Measurements from ENCODE around the gene PRDM16. TPM values are rescaled to one million over a fixed set of nuclear protein-coding genes. Genes with fewer than 3 reads are reported as not detected.

PRDM16 gene
- total and polyA plus RNA-seq, 2 experiments from 2014 or later: 0.14 to 0.16 TPM

DNA sequence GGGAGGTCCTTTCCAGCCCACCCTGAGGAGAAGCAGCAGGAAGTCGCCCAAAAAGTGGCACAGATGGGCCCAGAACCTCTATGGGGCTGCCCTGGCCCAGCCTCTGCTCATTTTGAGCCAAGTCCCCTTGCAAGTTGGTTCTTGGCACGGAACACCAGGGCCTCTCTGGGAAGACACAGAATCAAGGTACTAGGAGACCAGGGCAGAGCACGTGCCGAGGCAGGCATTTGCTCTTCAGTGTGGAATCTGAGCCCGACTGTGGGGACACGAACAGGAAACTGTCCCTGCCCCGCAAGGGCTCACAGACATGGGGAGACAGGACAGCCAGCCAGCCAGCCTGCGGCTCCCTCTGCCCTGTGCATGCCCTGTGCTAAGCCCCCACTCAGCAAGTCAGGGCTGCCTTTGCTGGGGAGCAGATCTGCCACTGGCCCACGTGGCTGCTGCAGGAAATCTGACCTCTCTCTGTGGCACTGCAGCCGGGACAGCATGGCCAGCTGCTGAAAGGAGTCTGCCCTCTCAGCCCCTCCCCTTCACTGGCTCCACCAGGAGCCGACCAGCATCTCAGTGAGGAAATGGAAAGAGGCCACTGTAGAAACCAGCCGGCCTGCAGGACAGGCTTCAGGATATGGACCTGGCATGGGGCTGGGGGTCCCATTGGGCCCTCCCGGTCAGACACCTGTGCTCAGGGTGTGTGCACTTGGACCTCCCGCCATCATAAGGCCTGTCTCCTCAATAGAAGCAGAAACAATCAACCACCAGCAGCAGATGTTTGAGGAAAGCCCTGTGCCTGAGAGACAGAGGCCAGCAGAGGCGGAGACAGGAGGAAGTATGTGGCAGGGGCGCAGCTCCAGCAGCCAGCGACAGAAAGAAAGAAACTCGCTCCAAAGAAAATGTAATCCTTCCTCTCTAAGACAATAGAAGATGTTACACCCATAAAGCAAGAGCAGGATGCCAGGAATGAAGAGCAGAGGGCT is 389.2 kb downstream of the PRDM16 start:
- Histone ChIP-seq H3F3A (replicated peaks; ENCODE audit: low read depth) (peaks cover 17% of the 10 kb centered on the region), H3K36me3 (ENCODE audit: insufficient read depth) (no peaks in the 10 kb centered on the region), H3K79me2 (replicated peaks; ENCODE audit: insufficient read depth) (peaks cover 19% of the 10 kb centered on the region; the same call in 1 of the 2 replicates), H2AFZ (no peak overlapping the region), H3K4me1 (ENCODE audit: insufficient read depth) (peaks cover 18% of the 10 kb centered on the region; the same call in 1 of the 2 replicates), H3K4me2 (no peak overlapping the region), H3K27me3 (ENCODE audit: insufficient read depth) (no peaks in the 10 kb centered on the region), H3K9me2 (ENCODE audit: insufficient read depth) (no peaks in the 10 kb centered on the region), H3K27ac (ENCODE audit: low read depth) (no peak overlapping the region), H3K4me3 (no peak overlapping the region), H4K20me1 (replicated peaks; ENCODE audit: insufficient read depth) (no peaks in the 10 kb centered on the region)
- no peak for ATAC-seq
- Mint-ChIP-seq H3K27ac (no peak overlapping the region), H3K4me1 (peaks cover 24% of the 10 kb centered on the region), H3K27me3 (ENCODE audit: insufficient read depth, low read depth, poor library complexity) (peaks cover 11% of the 10 kb centered on the region), H3K36me3 (ENCODE audit: low read depth) (peaks cover 6% of the 10 kb centered on the region; the same call in 1 of the 3 replicates), H3K9me3 (no peaks in the 10 kb centered on the region; the same call in 2 of the 3 replicates), H3K4me3 (no peak overlapping the region)
- TF ChIP-seq POLR2AphosphoS5 (IDR thresholded peaks at IDR 0.05; ENCODE audit: low read depth) (no peak), ZNF114 (CRISPR knock-in tag; IDR thresholded peaks at IDR 0.05) (no peak), ETS1 (IDR thresholded peaks at IDR 0.05) (no peak), JUNB (IDR thresholded peaks at IDR 0.05; ENCODE audit: unreplicated experiment) (no peak), CREB1 (CRISPR knock-in tag; IDR thresholded peaks at IDR 0.05; ENCODE audit: low read depth) (no peak), STAT1 (IDR thresholded peaks at IDR 0.05; ENCODE audit: unreplicated experiment) (no peak), EZH2 (IDR thresholded peaks at IDR 0.05; ENCODE audit: low read depth, unreplicated experiment) (no peak), NANOG (IDR thresholded peaks at IDR 0.05; ENCODE audit: borderline replicate concordance) (no peak), EZH2phosphoT487 (IDR thresholded peaks at IDR 0.05; ENCODE audit: unreplicated experiment) (no peak), ZNF331 (CRISPR knock-in tag; IDR thresholded peaks at IDR 0.05; ENCODE audit: low read depth) (no peak), REST (IDR thresholded peaks at IDR 0.05; ENCODE audit: unreplicated experiment) (no peak), CTCF (conservative IDR thresholded peaks at IDR 0.05; ENCODE audit: low read depth in 2 of 2) (no peak)
- TF ChIP-seq, protein P1, sequence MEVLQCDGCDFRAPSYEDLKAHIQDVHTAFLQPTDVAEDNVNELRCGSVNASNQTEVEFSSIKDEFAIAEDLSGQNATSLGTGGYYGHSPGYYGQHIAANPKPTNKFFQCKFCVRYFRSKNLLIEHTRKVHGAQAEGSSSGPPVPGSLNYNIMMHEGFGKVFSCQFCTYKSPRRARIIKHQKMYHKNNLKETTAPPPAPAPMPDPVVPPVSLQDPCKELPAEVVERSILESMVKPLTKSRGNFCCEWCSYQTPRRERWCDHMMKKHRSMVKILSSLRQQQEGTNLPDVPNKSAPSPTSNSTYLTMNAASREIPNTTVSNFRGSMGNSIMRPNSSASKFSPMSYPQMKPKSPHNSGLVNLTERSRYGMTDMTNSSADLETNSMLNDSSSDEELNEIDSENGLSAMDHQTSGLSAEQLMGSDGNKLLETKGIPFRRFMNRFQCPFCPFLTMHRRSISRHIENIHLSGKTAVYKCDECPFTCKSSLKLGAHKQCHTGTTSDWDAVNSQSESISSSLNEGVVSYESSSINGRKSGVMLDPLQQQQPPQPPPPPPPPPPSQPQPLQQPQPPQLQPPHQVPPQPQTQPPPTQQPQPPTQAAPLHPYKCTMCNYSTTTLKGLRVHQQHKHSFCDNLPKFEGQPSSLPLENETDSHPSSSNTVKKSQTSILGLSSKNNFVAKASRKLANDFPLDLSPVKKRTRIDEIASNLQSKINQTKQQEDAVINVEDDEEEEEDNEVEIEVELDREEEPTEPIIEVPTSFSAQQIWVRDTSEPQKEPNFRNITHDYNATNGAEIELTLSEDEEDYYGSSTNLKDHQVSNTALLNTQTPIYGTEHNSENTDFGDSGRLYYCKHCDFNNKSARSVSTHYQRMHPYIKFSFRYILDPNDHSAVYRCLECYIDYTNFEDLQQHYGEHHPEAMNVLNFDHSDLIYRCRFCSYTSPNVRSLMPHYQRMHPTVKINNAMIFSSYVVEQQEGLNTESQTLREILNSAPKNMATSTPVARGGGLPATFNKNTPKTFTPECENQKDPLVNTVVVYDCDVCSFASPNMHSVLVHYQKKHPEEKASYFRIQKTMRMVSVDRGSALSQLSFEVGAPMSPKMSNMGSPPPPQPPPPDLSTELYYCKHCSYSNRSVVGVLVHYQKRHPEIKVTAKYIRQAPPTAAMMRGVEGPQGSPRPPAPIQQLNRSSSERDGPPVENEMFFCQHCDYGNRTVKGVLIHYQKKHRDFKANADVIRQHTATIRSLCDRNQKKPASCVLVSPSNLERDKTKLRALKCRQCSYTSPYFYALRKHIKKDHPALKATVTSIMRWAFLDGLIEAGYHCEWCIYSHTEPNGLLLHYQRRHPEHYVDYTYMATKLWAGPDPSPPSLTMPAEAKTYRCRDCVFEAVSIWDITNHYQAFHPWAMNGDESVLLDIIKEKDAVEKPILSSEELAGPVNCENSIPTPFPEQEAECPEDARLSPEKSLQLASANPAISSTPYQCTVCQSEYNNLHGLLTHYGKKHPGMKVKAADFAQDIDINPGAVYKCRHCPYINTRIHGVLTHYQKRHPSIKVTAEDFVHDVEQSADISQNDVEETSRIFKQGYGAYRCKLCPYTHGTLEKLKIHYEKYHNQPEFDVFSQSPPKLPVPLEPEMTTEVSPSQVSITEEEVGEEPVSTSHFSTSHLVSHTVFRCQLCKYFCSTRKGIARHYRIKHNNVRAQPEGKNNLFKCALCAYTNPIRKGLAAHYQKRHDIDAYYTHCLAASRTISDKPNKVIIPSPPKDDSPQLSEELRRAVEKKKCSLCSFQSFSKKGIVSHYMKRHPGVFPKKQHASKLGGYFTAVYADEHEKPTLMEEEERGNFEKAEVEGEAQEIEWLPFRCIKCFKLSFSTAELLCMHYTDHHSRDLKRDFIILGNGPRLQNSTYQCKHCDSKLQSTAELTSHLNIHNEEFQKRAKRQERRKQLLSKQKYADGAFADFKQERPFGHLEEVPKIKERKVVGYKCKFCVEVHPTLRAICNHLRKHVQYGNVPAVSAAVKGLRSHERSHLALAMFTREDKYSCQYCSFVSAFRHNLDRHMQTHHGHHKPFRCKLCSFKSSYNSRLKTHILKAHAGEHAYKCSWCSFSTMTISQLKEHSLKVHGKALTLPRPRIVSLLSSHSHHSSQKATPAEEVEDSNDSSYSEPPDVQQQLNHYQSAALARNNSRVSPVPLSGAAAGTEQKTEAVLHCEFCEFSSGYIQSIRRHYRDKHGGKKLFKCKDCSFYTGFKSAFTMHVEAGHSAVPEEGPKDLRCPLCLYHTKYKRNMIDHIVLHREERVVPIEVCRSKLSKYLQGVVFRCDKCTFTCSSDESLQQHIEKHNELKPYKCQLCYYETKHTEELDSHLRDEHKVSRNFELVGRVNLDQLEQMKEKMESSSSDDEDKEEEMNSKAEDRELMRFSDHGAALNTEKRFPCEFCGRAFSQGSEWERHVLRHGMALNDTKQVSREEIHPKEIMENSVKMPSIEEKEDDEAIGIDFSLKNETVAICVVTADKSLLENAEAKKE (CRISPR knock-in tag; IDR thresholded peaks at IDR 0.05): no peak
- DNase-seq (ENCODE audit: low spot score): no peak

Measured in GM23338 (cell line).